Measurements from ENCODE around the gene CHRNB1.

DNA sequence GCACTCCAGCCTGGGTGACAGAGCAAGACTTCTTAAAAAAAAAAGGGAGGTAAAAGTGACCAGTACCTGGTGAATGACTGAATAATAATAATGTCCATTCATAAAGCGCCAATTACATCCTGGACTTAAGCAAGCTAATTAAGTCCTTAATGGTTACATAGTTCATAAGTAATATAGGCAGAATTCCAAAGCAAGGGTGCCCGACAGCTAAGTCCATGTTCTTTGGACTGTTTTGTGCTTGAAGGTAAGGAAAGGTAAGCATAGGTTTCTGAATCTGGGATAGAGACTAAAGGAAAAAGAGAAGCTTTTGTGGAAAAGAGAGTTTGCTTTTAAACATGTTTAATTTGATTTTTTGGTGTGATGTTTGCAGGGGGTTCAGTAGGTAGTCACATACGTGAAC, 49.1 kb downstream of the CHRNB1 start:
- TF ChIP-seq, protein P1, sequence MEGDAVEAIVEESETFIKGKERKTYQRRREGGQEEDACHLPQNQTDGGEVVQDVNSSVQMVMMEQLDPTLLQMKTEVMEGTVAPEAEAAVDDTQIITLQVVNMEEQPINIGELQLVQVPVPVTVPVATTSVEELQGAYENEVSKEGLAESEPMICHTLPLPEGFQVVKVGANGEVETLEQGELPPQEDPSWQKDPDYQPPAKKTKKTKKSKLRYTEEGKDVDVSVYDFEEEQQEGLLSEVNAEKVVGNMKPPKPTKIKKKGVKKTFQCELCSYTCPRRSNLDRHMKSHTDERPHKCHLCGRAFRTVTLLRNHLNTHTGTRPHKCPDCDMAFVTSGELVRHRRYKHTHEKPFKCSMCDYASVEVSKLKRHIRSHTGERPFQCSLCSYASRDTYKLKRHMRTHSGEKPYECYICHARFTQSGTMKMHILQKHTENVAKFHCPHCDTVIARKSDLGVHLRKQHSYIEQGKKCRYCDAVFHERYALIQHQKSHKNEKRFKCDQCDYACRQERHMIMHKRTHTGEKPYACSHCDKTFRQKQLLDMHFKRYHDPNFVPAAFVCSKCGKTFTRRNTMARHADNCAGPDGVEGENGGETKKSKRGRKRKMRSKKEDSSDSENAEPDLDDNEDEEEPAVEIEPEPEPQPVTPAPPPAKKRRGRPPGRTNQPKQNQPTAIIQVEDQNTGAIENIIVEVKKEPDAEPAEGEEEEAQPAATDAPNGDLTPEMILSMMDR (IDR thresholded peaks at IDR 0.05), result no peak
- TF ChIP-seq EZH2 (IDR thresholded peaks at IDR 0.05; ENCODE audit: borderline replicate concordance, insufficient read depth, low read depth, low read length, poor library complexity, severe bottlenecking), result no peak
